A549 (cell line): Measurements from ENCODE around the gene UBE2U. TPM values are rescaled to one million over a fixed set of nuclear protein-coding genes. Genes with fewer than 3 reads are reported as not detected.
A peak's percentile ranks its signal among the peaks of the same experiment; 100 is the strongest.
"Not testable (repeated sequence)": the region's sequence is repeated elsewhere in the genome, so short reads cannot be mapped to it uniquely, and the experiment has no call there.

ENCODE experiments used
- ATAC-seq, 2 experiments: fragments of 200-7000 bp in 1 of 2; fragments of >200 bp in 1 of 2; cut with Nextera tagmentation in 1 of 2; cut with Tn5 transposase in 1 of 2; 3 replicates each; pipeline versions ENCODE4 v1.8.0 to v1.9.1; 2018 to 2020; ENCODE audit warnings: mild to moderate bottlenecking in 1 of 2, moderate library complexity in 1 of 2
- CTCF ChIA-PET: fragments of 300-600 bp; sonication (Branson Sonifier 250); formaldehyde crosslinking; extraction: SDS; loops from one replicate; lab custom pipeline; 2021; ENCODE audit warnings: antibody characterized with exemption, inconsistent platforms; lab: Yijun Ruan, JAX
- POLR2A ChIA-PET: fragments of 350-600 bp; formaldehyde crosslinking; extraction: SDS; loops from one replicate; lab custom pipeline; 2021; ENCODE audit warnings: antibody characterized with exemption, inconsistent platforms; lab: Yijun Ruan, JAX
- DNase-seq, 2 experiments: peaks; one replicate each; pipeline versions ENCODE4 v3.0.0 to v3.0.0-alpha.2; 2011 to 2016; ENCODE audit warnings: low read depth in 1 of 2, low spot score in 1 of 2
- FAIRE-seq: peaks from 2 replicates; lab custom pipeline; 2011; peaks lifted over from hg19 to GRCh38; lab: Jason Lieb, UNC
- H3K27ac ChIP-seq, 2 experiments: fragments of >200 bp; sonication (Bioruptor Twin); formaldehyde crosslinking; 3 replicates each; pipeline ENCODE4 v1.5.1; 2016 to 2017
- H3K4me1 ChIP-seq: fragments of >200 bp; sonication (Bioruptor Twin); formaldehyde crosslinking; 3 replicates; pipeline ENCODE4 v1.6.1; 2016
- H3K4me2 ChIP-seq: fragments of >200 bp; sonication (Bioruptor Twin); formaldehyde crosslinking; 3 replicates; pipeline ENCODE4 v1.6.1; 2016
- H3K4me3 ChIP-seq: fragments of >200 bp; sonication (Bioruptor Twin); formaldehyde crosslinking; 3 replicates; pipeline ENCODE4 v1.5.1; 2016
- H3K9me3 ChIP-seq: fragments of >200 bp; sonication (Bioruptor Twin); formaldehyde crosslinking; 3 replicates; pipeline ENCODE4 v1.6.1; 2016
- EHMT2 ChIP-seq: fragments of 200-600 bp; sonication (generic); IDR thresholded peaks from 2 replicates; pipeline ENCODE4 v1.6.1; 2016; ENCODE audit warnings: antibody characterized with exemption, low read depth, mild to moderate bottlenecking, moderate library complexity
- FOSL2 ChIP-seq, 2 experiments: fragments of 450-650 bp in 1 of 2; fragments of >200 bp in 1 of 2; sonication (Bioruptor Twin) in 1 of 2; formaldehyde crosslinking; IDR thresholded peaks; 2 replicates each; pipeline versions ENCODE4 v1.5.0 to v1.6.1; 2016 to 2020; ENCODE audit warnings: mild to moderate bottlenecking in 1 of 2, moderate library complexity in 1 of 2
- GATA3 ChIP-seq: IDR thresholded peaks from 2 replicates; pipeline ENCODE4 v1.6.1; 2012; ENCODE audit warnings: borderline replicate concordance
- HOXB13 ChIP-seq: fragments of 250-450 bp; sonication (Bioruptor Pico); IDR thresholded peaks from 2 replicates; pipeline ENCODE4 v1.5.0; 2020; ENCODE audit warnings: low read depth, mild to moderate bottlenecking, moderate library complexity
- MAFK ChIP-seq: fragments of 450-650 bp; IDR thresholded peaks from 2 replicates; pipeline ENCODE4 v1.6.1; 2014; ENCODE audit not compliant: partially characterized antibody
- NFE2L2 ChIP-seq: fragments of 150-350 bp; conservative IDR thresholded peaks from 2 replicates; pipeline ENCODE4 v1.6.1; 2014; ENCODE audit warnings: low read length
- PHF8 ChIP-seq: fragments of 200-600 bp; sonication (generic); IDR thresholded peaks from 2 replicates; pipeline ENCODE4 v1.6.1; 2016; ENCODE audit warnings: low read depth, mild to moderate bottlenecking, antibody characterized with exemption, moderate library complexity, borderline replicate concordance
- RAD21 ChIP-seq, 2 experiments: fragments of >200 bp in 1 of 2; sonication (Bioruptor Twin) in 1 of 2; formaldehyde crosslinking in 1 of 2; IDR thresholded peaks in 1 of 2; conservative IDR thresholded peaks in 1 of 2; 2 replicates in 1 of 2; 3 replicates in 1 of 2; pipeline ENCODE4 v1.6.1; 2012 to 2018; ENCODE audit warnings: inconsistent platforms in 1 of 2
- RCOR1 ChIP-seq: fragments of 150-350 bp; IDR thresholded peaks from 2 replicates; pipeline ENCODE4 v1.6.1; 2014; ENCODE audit warnings: antibody characterized with exemption, low read length, low read depth
- RNF2 ChIP-seq: fragments of 200-600 bp; sonication (generic); IDR thresholded peaks from 2 replicates; pipeline ENCODE4 v1.6.1; 2016; ENCODE audit warnings: low read depth, mild to moderate bottlenecking, antibody characterized with exemption, moderate library complexity, borderline replicate concordance
- ZC3H11A ChIP-seq: fragments of 450-650 bp; IDR thresholded peaks from 2 replicates; pipeline ENCODE4 v1.6.1; 2014; ENCODE audit warnings: antibody characterized with exemption, mild to moderate bottlenecking
- ZFP36 ChIP-seq: fragments of 450-650 bp; IDR thresholded peaks from 2 replicates; pipeline ENCODE4 v1.6.1; 2014; ENCODE audit warnings: borderline replicate concordance; ENCODE audit not compliant: partially characterized antibody
- WGBS: methylation state at CpG from one replicate; pipeline ENCODE4 v1.1.6; 2017; ENCODE audit errors: missing lambda C conversion rate; 5-methylcytosine and 5-hydroxymethylcytosine counted together
- polyA plus RNA-seq, 4 experiments: library from polyadenylated mRNA; depleted of rRNA in 3 of 4; stranded (reverse); fragments of >200 nt; fragmentation: RNase III in 1 of 4; extraction: RNeasy Plus Mini Kit Qiagen cat#74134 plus additional on column Dnase treatment in 1 of 4; gene quantifications; 2 replicates in 3 of 4; 3 replicates in 1 of 4; pipeline ENCODE4 v1.2.3, GENCODE V29; 2011 to 2017
- TF ChIP-seq, protein P1 (sequence below): fragments of 250-450 bp; sonication (Bioruptor Pico); IDR thresholded peaks from 2 replicates; pipeline ENCODE4 v1.5.0; 2021; ENCODE audit warnings: mild to moderate bottlenecking, moderate library complexity, borderline replicate concordance
- TF ChIP-seq, protein P2 (sequence below): fragments of 250-450 bp; sonication (Bioruptor Pico); IDR thresholded peaks from 2 replicates; pipeline ENCODE4 v1.5.0; 2020; ENCODE audit warnings: low read depth, mild to moderate bottlenecking, moderate library complexity

Gene UBE2U
- polyA plus RNA-seq, 2 of the 4 experiments (the other 2 are of a cell fraction): not detected

DNA sequence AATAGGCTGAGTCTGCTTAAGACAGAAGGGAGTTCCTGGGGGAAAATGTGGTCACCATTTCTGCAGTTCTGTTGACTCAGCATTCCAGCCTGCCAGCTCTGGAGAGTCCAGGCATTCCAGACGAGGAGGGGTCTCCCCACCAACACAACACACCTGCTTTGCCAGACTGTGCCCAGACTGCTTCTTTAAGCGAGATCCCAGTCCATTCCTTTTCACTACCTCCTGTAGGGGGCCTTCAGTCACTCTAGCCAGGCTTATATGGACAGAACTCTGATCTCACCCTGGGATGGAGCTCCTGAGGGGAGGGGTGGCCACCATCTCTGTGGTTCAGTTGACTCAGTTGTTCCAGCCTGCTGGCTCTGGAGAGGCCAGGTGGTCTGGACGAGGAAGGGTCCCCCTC is 48.5 kb downstream of the UBE2U start:
- TF ChIP-seq MAFK (peak; percentile 58), RNF2 (no peak)
- TF ChIP-seq, all 56 proteins: peak for 1
- H3K4me2 ChIP-seq: no peak overlapping the region
- ATAC-seq (peak in 1 of 2 experiments; percentile 76; a peak in 3 of 6 replicates), DNase-seq (peak in 1 of 2 experiments; percentile 4), FAIRE-seq (no peak)
- 0% methylated on average over 1 of the region's 3 CpGs for WGBS
- CTCF ChIA-PET: interaction anchor here (1.2 kb wide), 1 partner anchor 10 kb away, joined by 5 read pairs; no protein-coding TSS in a partner anchor
- POLR2A ChIA-PET: no interaction called here
- H3K4me3 ChIP-seq: no peak overlapping the region
- no peaks in the 10 kb centered on the region for H3K9me3 ChIP-seq
- H3K4me1 ChIP-seq: no peaks in the 10 kb centered on the region
- no peak overlapping the region for H3K27ac ChIP-seq

DNA sequence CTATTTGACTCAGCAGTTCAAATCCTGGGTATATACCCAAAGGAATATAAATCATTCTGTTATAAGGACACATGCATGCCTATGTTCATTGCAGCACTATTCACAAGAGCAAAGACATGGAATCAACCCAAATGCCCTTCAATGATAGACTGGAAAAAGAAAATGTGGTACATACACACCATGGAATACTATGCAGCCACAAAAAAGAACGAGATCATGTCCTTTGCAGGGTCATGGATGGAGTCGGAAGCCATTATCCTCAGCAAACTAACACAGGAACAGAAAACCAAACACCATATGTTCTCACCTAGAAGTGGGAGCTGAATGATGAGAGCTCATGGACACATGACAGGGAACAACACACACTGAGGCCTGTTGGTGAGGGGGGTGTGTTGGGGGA is 53.8 kb downstream of the UBE2U start:
- H3K4me3 ChIP-seq, H3K27ac ChIP-seq, H3K4me2 ChIP-seq, FAIRE-seq, DNase-seq, H3K4me1 ChIP-seq, POLR2A ChIA-PET, ATAC-seq, H3K9me3 ChIP-seq: not testable (repeated sequence)
- CTCF ChIA-PET: interaction anchor here (0.6 to 1.0 kb wide), 2 partner anchors 11 to 565 kb away, joined by 3 to 5 read pairs; no protein-coding TSS in a partner anchor
- WGBS: 40% methylated on average over 2 of the region's 2 CpGs

DNA sequence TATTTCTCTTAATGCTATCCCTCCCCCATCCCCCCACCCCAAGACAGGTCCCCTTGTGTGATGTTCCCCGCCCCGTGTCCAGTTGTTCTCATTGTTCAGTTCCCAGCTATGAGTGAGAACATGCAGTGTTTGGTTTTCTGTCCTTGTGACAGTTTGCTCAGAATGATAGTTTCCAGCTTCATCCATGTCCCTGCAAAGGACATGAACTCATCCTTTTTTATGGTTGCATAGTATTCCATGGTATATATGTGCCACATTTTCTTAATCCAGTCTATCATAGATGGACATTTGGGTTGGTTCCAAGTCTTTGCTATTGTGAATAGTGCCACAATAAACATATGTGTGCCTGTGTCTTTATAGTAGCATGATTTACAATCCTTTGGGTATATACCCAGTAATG is 55.0 kb downstream of the UBE2U start:
- FAIRE-seq: not testable (repeated sequence)

DNA sequence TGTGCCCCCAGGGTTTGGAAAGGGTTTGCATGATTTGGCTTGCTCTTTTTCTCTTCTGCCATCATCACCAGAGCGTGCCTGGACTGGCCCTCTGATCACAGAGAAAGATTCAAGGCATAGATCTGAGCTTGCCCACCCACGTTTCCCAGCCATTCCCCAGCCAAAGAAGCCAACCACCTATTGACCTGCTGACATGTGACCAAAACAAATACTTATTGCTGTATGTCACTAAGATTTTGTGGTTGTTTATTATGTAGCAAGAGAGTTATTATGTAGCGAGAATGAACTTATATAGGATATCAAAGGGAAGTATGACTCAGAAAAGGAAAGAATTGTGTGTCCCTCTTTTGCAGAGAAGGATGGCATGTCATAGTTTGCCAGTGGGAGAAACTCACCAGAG is 59.9 kb downstream of the UBE2U start:
- DNase-seq (no peak), FAIRE-seq (no peak), ATAC-seq (no peak)
- Histone ChIP-seq H3K4me3 (no peak overlapping the region), H3K4me2 (no peak overlapping the region), H3K27ac (no peak overlapping the region), H3K9me3 (no peaks in the 10 kb centered on the region), H3K4me1 (no peaks in the 10 kb centered on the region)
- 40% methylated on average over 3 of the region's 3 CpGs for WGBS
- TF ChIP-seq PHF8 (no peak), GATA3 (no peak), EHMT2 (no peak), NFE2L2 (no peak), ZFP36 (no peak), RNF2 (no peak), HOXB13 (CRISPR knock-in tag) (no peak), RAD21 (conservative IDR thresholded peaks at IDR 0.05 in 1 of 2, IDR thresholded peaks at IDR 0.05 in 1 of 2) (no peak), FOSL2 (IDR thresholded peaks at IDR 0.05) (no peak), FOSL2 (CRISPR knock-in tag; IDR thresholded peaks at IDR 0.05) (no peak), ZC3H11A (no peak), RCOR1 (no peak)
- TF ChIP-seq, protein P1, sequence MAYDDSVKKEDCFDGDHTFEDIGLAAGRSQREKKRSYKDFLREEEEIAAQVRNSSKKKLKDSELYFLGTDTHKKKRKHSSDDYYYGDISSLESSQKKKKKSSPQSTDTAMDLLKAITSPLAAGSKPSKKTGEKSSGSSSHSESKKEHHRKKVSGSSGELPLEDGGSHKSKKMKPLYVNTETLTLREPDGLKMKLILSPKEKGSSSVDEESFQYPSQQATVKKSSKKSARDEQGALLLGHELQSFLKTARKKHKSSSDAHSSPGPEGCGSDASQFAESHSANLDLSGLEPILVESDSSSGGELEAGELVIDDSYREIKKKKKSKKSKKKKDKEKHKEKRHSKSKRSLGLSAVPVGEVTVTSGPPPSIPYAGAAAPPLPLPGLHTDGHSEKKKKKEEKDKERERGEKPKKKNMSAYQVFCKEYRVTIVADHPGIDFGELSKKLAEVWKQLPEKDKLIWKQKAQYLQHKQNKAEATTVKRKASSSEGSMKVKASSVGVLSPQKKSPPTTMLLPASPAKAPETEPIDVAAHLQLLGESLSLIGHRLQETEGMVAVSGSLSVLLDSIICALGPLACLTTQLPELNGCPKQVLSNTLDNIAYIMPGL (CRISPR knock-in tag): no peak
- TF ChIP-seq, protein P2, sequence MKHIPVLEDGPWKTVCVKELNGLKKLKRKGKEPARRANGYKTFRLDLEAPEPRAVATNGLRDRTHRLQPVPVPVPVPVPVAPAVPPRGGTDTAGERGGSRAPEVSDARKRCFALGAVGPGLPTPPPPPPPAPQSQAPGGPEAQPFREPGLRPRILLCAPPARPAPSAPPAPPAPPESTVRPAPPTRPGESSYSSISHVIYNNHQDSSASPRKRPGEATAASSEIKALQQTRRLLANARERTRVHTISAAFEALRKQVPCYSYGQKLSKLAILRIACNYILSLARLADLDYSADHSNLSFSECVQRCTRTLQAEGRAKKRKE (CRISPR knock-in tag): no peak
- POLR2A ChIA-PET: no interaction called here
- CTCF ChIA-PET: no interaction called here

More for the DNA sequence above, 55.0 kb downstream of the UBE2U start:
- H3K4me3 ChIP-seq, H3K27ac ChIP-seq, DNase-seq, H3K9me3 ChIP-seq, H3K4me2 ChIP-seq, ATAC-seq, H3K4me1 ChIP-seq, POLR2A ChIA-PET, CTCF ChIA-PET: not testable (repeated sequence)
- WGBS: 71% methylated on average over 2 of the region's 2 CpGs
